ENCODE data around the gene FAM222B.

- TF ChIP-seq EZH2phosphoT487 (IDR thresholded peaks at IDR 0.05; ENCODE audit: borderline replicate concordance, low read length): no peak
- no peak for TF ChIP-seq CTCF (conservative IDR thresholded peaks at IDR 0.05; ENCODE audit: low read depth, low read length)
- no peak for TF ChIP-seq EZH2 (IDR thresholded peaks at IDR 0.05; ENCODE audit: low read length, unreplicated experiment)
These were observed 34.5 kb downstream of the FAM222B start for GRCh38 chr17:28807925-28808634.

Measured in PC-3 (cell line).